HepG2 (cell line): ENCODE data around the gene UNG. TPM values are rescaled to one million over a fixed set of nuclear protein-coding genes. Genes with fewer than 3 reads are reported as not detected.

Experiments used
- GATAD1 ChIP-seq: IDR thresholded peaks from 2 replicates; pipeline ENCODE4 v1.6.1; 2016; ENCODE audit warnings: missing genetic modification reagents, missing compliant biosample characterization
- GFI1 ChIP-seq: sonication (generic); formaldehyde crosslinking; IDR thresholded peaks from 2 replicates; pipeline ENCODE4 v1.5.0; 2020; ENCODE audit warnings: missing genetic modification reagents, mild to moderate bottlenecking, borderline replicate concordance
- IRX3 ChIP-seq: sonication (generic); formaldehyde crosslinking; IDR thresholded peaks from 2 replicates; pipeline ENCODE4 v1.8.1; 2023; ENCODE audit warnings: mild to moderate bottlenecking, low read depth, missing genetic modification reagents, borderline replicate concordance
- LCORL ChIP-seq, 2 experiments: fragments of 450-650 bp in 1 of 2; sonication (generic) in 1 of 2; formaldehyde crosslinking in 1 of 2; IDR thresholded peaks; 2 replicates each; pipeline versions ENCODE4 v1.5.0 to v1.6.1; 2017 to 2020; ENCODE audit warnings: antibody characterized with exemption in 1 of 2, missing genetic modification reagents in 1 of 2
- RBM22 ChIP-seq: fragments of 200-400 bp; formaldehyde crosslinking; optimal IDR thresholded peaks from 2 replicates; pipeline ENCODE3; 2017; ENCODE audit warnings: mild to moderate bottlenecking, low read length, moderate library complexity
- SP5 ChIP-seq: IDR thresholded peaks from 2 replicates; pipeline ENCODE4 v1.6.1; 2016; ENCODE audit warnings: low read depth, borderline replicate concordance
- STAG1 ChIP-seq: sonication (generic); formaldehyde crosslinking; IDR thresholded peaks from 2 replicates; pipeline ENCODE4 v1.4.0; 2020; ENCODE audit warnings: missing genetic modification reagents
- TARDBP ChIP-seq: sonication (generic); formaldehyde crosslinking; IDR thresholded peaks from 2 replicates; pipeline ENCODE4 v1.8.0; 2022; ENCODE audit warnings: mild to moderate bottlenecking, missing genetic modification reagents
- TP53 ChIP-seq: sonication (generic); formaldehyde crosslinking; conservative IDR thresholded peaks from 2 replicates; pipeline ENCODE4 v1.4.0; 2020; ENCODE audit warnings: missing genetic modification reagents
- YEATS4 ChIP-seq: sonication (generic); formaldehyde crosslinking; IDR thresholded peaks from 2 replicates; pipeline ENCODE4 v1.4.0; 2020; ENCODE audit warnings: missing genetic modification reagents, borderline replicate concordance
- ZFY ChIP-seq: sonication (generic); formaldehyde crosslinking; IDR thresholded peaks from 2 replicates; pipeline ENCODE4 v1.4.0; 2020; ENCODE audit warnings: missing genetic modification reagents
- ZNF230 ChIP-seq: sonication (generic); formaldehyde crosslinking; IDR thresholded peaks from 2 replicates; pipeline ENCODE4 v1.4.0; 2020; ENCODE audit warnings: mild to moderate bottlenecking, missing genetic modification reagents
- ZNF430 ChIP-seq: sonication (generic); formaldehyde crosslinking; IDR thresholded peaks from 2 replicates; pipeline ENCODE4 v1.9.0; 2021; ENCODE audit warnings: mild to moderate bottlenecking, missing genetic modification reagents
- ZNF431 ChIP-seq: sonication (generic); formaldehyde crosslinking; IDR thresholded peaks from 2 replicates; pipeline ENCODE4 v1.9.0; 2022; ENCODE audit warnings: missing genetic modification reagents, low read depth, mild to moderate bottlenecking, borderline replicate concordance
- ZNF44 ChIP-seq: sonication (generic); formaldehyde crosslinking; IDR thresholded peaks from 2 replicates; pipeline ENCODE4 v1.5.1; 2020; ENCODE audit warnings: mild to moderate bottlenecking, missing genetic modification reagents
- ZNF678 ChIP-seq: sonication (generic); formaldehyde crosslinking; IDR thresholded peaks from 2 replicates; pipeline ENCODE4 v1.4.0; 2020; ENCODE audit warnings: mild to moderate bottlenecking, missing genetic modification reagents
- polyA plus RNA-seq, 8 experiments: library from polyadenylated mRNA; depleted of rRNA in 3 of 8; stranded (reverse) in 7 of 8; unstranded in 1 of 8; fragments of >200 nt; fragmentation: Illumina TruSeq in 4 of 8; extraction: Trizol in 4 of 8; gene quantifications; 2 replicates each; pipeline versions ENCODE4 v1.2.1 to v1.2.3, GENCODE V29; 2011 to 2016; ENCODE audit warnings: low read depth in 4 of 8, missing spikeins in 1 of 8, mixed read lengths in 1 of 8; ENCODE audit not compliant: insufficient read depth in 1 of 8
- total RNA-seq, 5 experiments: library from RNA; depleted of rRNA; stranded (reverse); fragments of >200 nt; fragmentation: Illumina TruSeq; extraction: Trizol; gene quantifications; 2 replicates each; pipeline ENCODE4 v1.2.3, GENCODE V29; 2016; ENCODE audit warnings: low read depth in 1 of 5
- TF ChIP-seq, protein P1 (sequence below): sonication (generic); formaldehyde crosslinking; IDR thresholded peaks from 2 replicates; pipeline ENCODE4 v1.9.0; 2021; ENCODE audit warnings: missing genetic modification reagents, borderline replicate concordance
- TF ChIP-seq, protein P2 (sequence below): sonication (generic); formaldehyde crosslinking; IDR thresholded peaks from 2 replicates; pipeline ENCODE4 v1.8.0; 2022; ENCODE audit warnings: missing genetic modification reagents, mild to moderate bottlenecking, moderate library complexity, borderline replicate concordance
- TF ChIP-seq, protein P3 (sequence below): sonication (generic); formaldehyde crosslinking; IDR thresholded peaks from 2 replicates; pipeline ENCODE4 v1.4.0; 2020; ENCODE audit warnings: missing genetic modification reagents
- TF ChIP-seq, protein P4 (sequence below): sonication (generic); formaldehyde crosslinking; IDR thresholded peaks from 2 replicates; pipeline ENCODE4 v1.9.0; 2022; ENCODE audit warnings: missing genetic modification reagents, mild to moderate bottlenecking, borderline replicate concordance

Gene UNG
- total and polyA plus RNA-seq, 2 of the 13 experiments (the other 11 are each of a cell fraction or from before 2014, with no cell fraction given): 23.3 to 114 TPM

DNA sequence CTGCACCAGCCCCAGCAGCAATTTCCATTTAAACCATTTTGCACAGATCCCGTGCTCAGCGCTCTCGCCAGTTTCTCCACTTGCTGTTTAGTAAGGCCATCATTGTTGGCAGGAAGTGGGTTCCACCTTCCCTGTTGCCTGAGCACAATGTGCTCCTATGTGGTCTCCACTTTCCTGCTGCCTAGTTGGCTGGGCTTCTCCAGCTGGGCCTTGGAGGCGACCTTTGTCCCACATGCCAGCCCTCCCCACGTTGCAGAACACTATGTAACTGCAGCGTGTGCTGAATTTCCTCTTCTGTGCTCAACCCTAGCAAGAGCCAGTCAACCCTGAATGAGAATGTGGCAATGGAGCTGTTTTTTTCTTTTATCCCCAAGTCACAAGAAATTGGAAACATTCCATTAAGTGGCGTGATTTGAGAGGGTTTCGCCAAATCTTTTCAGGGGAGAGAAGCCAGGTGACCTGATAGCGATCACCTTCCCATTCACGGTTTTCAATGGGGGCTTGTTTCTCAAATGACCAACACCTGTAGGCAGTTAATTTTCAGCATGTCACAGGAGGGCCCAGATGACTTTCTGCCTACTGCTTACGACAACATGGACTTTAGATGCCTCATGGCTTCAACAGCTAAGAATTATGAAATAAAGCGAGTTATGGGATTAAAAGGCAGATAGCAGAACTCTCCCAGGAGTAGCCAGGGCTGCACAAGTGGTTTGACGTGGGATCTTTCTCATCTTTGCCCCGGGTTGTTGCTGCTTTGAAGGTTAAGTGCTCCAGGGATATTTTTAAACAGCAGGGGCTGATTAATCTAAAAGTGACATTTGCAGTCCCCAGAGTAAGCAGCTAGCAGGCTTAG lies 18.6 kb downstream of the UNG start, which contains the start of gene ACACB (continued):
- TF ChIP-seq, protein P1, sequence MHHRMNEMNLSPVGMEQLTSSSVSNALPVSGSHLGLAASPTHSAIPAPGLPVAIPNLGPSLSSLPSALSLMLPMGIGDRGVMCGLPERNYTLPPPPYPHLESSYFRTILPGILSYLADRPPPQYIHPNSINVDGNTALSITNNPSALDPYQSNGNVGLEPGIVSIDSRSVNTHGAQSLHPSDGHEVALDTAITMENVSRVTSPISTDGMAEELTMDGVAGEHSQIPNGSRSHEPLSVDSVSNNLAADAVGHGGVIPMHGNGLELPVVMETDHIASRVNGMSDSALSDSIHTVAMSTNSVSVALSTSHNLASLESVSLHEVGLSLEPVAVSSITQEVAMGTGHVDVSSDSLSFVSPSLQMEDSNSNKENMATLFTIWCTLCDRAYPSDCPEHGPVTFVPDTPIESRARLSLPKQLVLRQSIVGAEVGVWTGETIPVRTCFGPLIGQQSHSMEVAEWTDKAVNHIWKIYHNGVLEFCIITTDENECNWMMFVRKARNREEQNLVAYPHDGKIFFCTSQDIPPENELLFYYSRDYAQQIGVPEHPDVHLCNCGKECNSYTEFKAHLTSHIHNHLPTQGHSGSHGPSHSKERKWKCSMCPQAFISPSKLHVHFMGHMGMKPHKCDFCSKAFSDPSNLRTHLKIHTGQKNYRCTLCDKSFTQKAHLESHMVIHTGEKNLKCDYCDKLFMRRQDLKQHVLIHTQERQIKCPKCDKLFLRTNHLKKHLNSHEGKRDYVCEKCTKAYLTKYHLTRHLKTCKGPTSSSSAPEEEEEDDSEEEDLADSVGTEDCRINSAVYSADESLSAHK (CRISPR knock-in tag): no peak
- TF ChIP-seq ZNF44 (CRISPR knock-in tag) (0 out of 2 replicates have a peak, but pooled peaks have one; percentile 24), YEATS4 (peak; percentile 59; the same call in 1 of the 2 replicates), TP53 (no peak), GFI1 (CRISPR knock-in tag) (peak; percentile 50), ZNF430 (CRISPR knock-in tag) (peak; percentile 41), GATAD1 (peak; percentile 60; the same call in 1 of the 2 replicates), TARDBP (CRISPR knock-in tag) (peak; percentile 75), RBM22 (peak; percentile 68), ZNF678 (no peak), ZNF431 (CRISPR knock-in tag) (no peak), ZNF230 (CRISPR knock-in tag) (no peak), SP5 (CRISPR knock-in tag) (no peak), STAG1 (CRISPR knock-in tag) (no peak), ZFY (peak; percentile 73; the same call in 1 of the 2 replicates), IRX3 (CRISPR knock-in tag) (no peak), LCORL (IDR thresholded peaks at IDR 0.05) (no peak), LCORL (CRISPR knock-in tag; IDR thresholded peaks at IDR 0.05) (peak; percentile 73)
- TF ChIP-seq, protein P2, sequence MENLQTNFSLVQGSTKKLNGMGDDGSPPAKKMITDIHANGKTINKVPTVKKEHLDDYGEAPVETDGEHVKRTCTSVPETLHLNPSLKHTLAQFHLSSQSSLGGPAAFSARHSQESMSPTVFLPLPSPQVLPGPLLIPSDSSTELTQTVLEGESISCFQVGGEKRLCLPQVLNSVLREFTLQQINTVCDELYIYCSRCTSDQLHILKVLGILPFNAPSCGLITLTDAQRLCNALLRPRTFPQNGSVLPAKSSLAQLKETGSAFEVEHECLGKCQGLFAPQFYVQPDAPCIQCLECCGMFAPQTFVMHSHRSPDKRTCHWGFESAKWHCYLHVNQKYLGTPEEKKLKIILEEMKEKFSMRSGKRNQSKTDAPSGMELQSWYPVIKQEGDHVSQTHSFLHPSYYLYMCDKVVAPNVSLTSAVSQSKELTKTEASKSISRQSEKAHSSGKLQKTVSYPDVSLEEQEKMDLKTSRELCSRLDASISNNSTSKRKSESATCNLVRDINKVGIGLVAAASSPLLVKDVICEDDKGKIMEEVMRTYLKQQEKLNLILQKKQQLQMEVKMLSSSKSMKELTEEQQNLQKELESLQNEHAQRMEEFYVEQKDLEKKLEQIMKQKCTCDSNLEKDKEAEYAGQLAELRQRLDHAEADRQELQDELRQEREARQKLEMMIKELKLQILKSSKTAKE (CRISPR knock-in tag): 0 out of 2 replicates have a peak, but pooled peaks have one; percentile 12
- TF ChIP-seq, protein P3, sequence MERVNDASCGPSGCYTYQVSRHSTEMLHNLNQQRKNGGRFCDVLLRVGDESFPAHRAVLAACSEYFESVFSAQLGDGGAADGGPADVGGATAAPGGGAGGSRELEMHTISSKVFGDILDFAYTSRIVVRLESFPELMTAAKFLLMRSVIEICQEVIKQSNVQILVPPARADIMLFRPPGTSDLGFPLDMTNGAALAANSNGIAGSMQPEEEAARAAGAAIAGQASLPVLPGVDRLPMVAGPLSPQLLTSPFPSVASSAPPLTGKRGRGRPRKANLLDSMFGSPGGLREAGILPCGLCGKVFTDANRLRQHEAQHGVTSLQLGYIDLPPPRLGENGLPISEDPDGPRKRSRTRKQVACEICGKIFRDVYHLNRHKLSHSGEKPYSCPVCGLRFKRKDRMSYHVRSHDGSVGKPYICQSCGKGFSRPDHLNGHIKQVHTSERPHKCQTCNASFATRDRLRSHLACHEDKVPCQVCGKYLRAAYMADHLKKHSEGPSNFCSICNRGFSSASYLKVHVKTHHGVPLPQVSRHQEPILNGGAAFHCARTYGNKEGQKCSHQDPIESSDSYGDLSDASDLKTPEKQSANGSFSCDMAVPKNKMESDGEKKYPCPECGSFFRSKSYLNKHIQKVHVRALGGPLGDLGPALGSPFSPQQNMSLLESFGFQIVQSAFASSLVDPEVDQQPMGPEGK (CRISPR knock-in tag): peak; percentile 93
- TF ChIP-seq, protein P4, sequence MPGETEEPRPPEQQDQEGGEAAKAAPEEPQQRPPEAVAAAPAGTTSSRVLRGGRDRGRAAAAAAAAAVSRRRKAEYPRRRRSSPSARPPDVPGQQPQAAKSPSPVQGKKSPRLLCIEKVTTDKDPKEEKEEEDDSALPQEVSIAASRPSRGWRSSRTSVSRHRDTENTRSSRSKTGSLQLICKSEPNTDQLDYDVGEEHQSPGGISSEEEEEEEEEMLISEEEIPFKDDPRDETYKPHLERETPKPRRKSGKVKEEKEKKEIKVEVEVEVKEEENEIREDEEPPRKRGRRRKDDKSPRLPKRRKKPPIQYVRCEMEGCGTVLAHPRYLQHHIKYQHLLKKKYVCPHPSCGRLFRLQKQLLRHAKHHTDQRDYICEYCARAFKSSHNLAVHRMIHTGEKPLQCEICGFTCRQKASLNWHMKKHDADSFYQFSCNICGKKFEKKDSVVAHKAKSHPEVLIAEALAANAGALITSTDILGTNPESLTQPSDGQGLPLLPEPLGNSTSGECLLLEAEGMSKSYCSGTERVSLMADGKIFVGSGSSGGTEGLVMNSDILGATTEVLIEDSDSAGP (CRISPR knock-in tag): peak; percentile 76; the same call in 1 of the 2 replicates
